ENCODE measurements around the gene REN. TPM values are rescaled to one million over a fixed set of nuclear protein-coding genes. Genes with fewer than 3 reads are reported as not detected.

The REN gene
- total RNA-seq, 1 donor from 2014 or later, result not detected

DNA sequence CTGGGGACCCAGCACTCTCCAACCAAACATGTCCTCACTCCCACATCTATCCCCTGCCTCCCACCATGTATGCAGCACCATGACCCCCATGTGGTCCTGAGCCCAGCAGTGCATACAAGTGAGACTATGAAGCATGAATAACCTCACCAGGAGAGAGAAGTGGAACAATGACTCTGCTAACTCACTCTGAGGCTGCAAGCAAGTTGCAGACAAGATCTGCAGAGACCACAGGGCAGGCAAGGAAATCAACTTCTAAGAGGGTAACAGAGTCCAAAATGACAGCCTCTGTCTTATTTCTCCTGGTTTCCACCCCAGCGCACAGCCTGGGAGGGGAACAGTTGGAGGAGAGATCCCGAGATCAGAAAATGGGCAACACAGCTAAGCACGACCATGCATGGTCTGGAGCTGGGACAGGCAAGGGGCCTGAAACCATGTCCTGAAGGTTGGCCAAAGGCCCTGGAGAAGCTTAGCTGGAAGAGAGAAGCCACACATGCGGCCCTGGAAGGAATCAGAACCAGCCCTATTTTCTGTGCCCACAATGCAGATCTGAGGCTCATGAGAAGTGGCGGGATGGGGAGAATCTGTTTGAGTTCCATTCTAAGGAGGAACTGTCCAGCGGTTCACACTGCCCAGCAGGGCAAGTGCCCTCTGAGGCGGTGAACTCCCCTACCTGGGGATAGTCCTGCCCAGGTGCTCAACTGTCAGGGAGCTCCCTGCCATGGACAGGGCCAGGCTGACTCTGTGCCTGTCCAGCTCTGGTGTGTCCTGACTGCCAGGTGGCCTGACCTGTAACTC, 12.5 kb upstream of the REN start:
- no peaks in the 10 kb centered on the region for H3K36me3 Mint-ChIP-seq (ENCODE audit: insufficient read depth)
- no peak overlapping the region for H3K27ac Mint-ChIP-seq
- TF ChIP-seq, protein P1, sequence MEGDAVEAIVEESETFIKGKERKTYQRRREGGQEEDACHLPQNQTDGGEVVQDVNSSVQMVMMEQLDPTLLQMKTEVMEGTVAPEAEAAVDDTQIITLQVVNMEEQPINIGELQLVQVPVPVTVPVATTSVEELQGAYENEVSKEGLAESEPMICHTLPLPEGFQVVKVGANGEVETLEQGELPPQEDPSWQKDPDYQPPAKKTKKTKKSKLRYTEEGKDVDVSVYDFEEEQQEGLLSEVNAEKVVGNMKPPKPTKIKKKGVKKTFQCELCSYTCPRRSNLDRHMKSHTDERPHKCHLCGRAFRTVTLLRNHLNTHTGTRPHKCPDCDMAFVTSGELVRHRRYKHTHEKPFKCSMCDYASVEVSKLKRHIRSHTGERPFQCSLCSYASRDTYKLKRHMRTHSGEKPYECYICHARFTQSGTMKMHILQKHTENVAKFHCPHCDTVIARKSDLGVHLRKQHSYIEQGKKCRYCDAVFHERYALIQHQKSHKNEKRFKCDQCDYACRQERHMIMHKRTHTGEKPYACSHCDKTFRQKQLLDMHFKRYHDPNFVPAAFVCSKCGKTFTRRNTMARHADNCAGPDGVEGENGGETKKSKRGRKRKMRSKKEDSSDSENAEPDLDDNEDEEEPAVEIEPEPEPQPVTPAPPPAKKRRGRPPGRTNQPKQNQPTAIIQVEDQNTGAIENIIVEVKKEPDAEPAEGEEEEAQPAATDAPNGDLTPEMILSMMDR (IDR thresholded peaks at IDR 0.05; ENCODE audit: unreplicated experiment), result no peak
- H3K9me3 Mint-ChIP-seq (ENCODE audit: low read depth), result no peaks in the 10 kb centered on the region
- H3K4me1 Mint-ChIP-seq (ENCODE audit: low read depth), result no peaks in the 10 kb centered on the region
- DNase-seq (ENCODE audit: low spot score, unreplicated experiment), result no peak
- H3K27me3 Mint-ChIP-seq, result peaks cover 14% of the 10 kb centered on the region
- H3K4me3 Mint-ChIP-seq (ENCODE audit: low read depth), result no peak overlapping the region

DNA sequence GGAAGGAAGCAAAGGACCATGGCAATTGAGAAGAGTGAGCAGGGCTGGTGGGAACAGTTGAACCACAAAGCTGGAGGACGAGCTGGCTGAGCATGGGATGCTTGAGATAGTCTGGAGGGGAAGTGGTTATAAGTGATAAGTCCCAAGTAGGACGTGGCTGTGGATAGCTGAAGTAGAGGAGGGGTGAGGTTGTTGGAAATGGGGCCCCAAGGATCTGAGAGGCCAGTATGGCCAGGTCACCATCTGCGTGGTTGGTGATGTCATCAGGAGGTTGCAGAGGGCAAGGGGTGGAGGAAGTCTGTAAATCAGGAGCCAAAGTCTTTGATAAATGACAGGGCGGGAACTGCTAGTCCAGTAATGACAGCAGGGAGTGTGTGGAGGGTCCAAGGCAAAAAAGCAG, 11.0 kb upstream of the REN start:
- DNase-seq (ENCODE audit: low spot score, unreplicated experiment), result no peak
- Mint-ChIP-seq H3K27ac (no peak overlapping the region), H3K4me3 (ENCODE audit: low read depth) (no peak overlapping the region), H3K27me3 (peaks cover 14% of the 10 kb centered on the region), H3K9me3 (ENCODE audit: low read depth) (no peaks in the 10 kb centered on the region), H3K4me1 (ENCODE audit: low read depth) (peaks cover 2% of the 10 kb centered on the region), H3K36me3 (ENCODE audit: insufficient read depth) (no peaks in the 10 kb centered on the region)
- TF ChIP-seq, protein P1 (IDR thresholded peaks at IDR 0.05; ENCODE audit: unreplicated experiment), result no peak

DNA sequence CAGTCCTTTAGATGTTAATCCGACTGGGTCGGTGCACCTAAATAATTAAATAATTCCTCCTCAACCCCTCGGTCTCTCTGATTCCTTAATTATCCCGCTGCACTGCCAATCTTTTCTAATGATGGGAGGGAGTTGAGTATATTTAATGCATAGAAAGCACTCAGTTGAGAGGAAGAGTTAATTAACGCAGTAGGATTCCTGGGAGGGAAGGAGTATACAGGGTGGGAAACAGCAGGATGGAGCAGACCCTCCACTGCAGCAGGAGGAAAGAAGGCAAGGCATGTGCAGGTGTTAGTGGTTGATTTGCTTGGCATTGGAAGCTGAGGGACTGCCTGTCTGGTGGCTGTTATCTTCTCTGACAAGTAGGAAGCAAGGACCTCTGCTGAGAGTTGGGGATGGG, 9.9 kb upstream of the REN start:
- peaks cover 4% of the 10 kb centered on the region for H3K4me1 Mint-ChIP-seq (ENCODE audit: low read depth)
- H3K9me3 Mint-ChIP-seq (ENCODE audit: low read depth), result no peaks in the 10 kb centered on the region
- no peaks in the 10 kb centered on the region for H3K36me3 Mint-ChIP-seq (ENCODE audit: insufficient read depth)

DNA sequence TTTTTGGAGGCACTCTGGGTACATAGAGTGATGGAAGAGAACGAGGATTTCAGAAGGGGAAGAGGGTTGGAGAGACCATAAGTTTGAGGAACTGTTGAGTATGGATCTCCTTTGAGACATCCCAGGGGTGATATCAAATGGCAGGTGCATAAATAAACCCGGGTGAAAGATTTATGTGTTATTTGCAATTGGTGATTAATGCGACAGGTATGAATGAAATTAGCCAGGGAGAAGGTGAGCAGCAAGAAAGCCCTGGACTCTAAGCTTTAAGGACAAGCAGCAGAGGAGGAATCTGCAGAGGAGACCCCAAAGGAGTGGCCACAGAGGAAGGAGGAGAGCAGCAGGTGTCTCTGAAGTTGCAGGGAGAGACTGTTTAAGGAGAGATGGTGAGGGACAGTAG, 8.8 kb upstream of the REN start:
- H3K4me3 Mint-ChIP-seq (ENCODE audit: low read depth), result no peak overlapping the region
- no peak overlapping the region for H3K27ac Mint-ChIP-seq
- TF ChIP-seq, protein P1 (IDR thresholded peaks at IDR 0.05; ENCODE audit: unreplicated experiment), result no peak
- H3K36me3 Mint-ChIP-seq (ENCODE audit: insufficient read depth), result peaks cover 2% of the 10 kb centered on the region
- H3K4me1 Mint-ChIP-seq (ENCODE audit: low read depth), result peaks cover 4% of the 10 kb centered on the region
- no peak for DNase-seq (ENCODE audit: low spot score, unreplicated experiment)
- peaks cover 4% of the 10 kb centered on the region for H3K9me3 Mint-ChIP-seq (ENCODE audit: low read depth)
- peaks cover 6% of the 10 kb centered on the region for H3K27me3 Mint-ChIP-seq

More for the DNA sequence above, 9.9 kb upstream of the REN start:
- H3K27me3 Mint-ChIP-seq, result peaks cover 10% of the 10 kb centered on the region
- DNase-seq (ENCODE audit: low spot score, unreplicated experiment), result no peak
- TF ChIP-seq, protein P1 (IDR thresholded peaks at IDR 0.05; ENCODE audit: unreplicated experiment), result no peak
- H3K27ac Mint-ChIP-seq, result no peak overlapping the region
- H3K4me3 Mint-ChIP-seq (ENCODE audit: low read depth), result no peak overlapping the region

DNA sequence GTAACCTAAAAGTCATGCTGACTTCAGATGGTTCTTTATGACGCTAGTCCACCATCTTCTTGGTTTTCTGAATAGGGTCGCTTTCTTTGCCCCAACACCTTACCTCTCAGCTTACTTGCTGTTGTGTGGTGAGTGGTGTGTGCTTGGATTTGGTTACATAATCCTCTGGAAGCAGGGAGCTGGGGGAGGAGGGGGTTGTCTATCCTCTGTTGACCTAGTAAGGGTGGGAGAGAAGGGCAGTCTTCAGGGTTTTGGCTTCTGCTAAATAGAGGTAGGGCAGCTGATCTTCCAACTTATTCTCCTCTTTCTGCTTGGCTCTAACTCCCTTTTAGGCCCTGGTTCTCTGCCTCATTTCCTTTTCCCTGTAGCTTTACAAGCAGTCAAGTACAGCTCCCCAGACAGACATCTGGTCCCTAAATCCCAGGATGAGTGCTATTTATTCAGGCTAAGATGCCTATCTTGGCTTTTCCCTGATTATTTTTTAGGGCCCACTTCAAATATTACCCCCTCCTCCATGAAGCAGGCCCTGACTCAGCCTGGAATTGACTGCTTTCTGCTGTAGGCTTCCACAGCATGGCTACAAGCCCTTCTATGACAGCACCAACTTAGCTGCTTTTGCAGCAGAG, 6.4 kb upstream of the REN start:
- no peak for DNase-seq (ENCODE audit: low spot score, unreplicated experiment)
- Mint-ChIP-seq H3K27ac (no peak overlapping the region), H3K4me3 (ENCODE audit: low read depth) (no peak overlapping the region), H3K27me3 (peaks cover under 1% of the 10 kb centered on the region), H3K4me1 (ENCODE audit: low read depth) (peaks cover 4% of the 10 kb centered on the region), H3K9me3 (ENCODE audit: low read depth) (peaks cover 8% of the 10 kb centered on the region), H3K36me3 (ENCODE audit: insufficient read depth) (peaks cover 2% of the 10 kb centered on the region)
- TF ChIP-seq, protein P1 (IDR thresholded peaks at IDR 0.05; ENCODE audit: unreplicated experiment), result no peak
